Naive thymus-derived CD8-positive, alpha-beta T cell (primary cell): ENCODE measurements around the gene PLXNB2. TPM values are rescaled to one million over a fixed set of nuclear protein-coding genes. Genes with fewer than 3 reads are reported as not detected.

Source experiments
- ATAC-seq, 2 donors: fragments of 150-1000 bp; cut with Tn5 transposase in 1 of 2; sonication (Bioruptor Pico), chemical (Tn5 transposase) in 1 of 2; 1 replicate in 1 of 2; 2 replicates in 1 of 2; pipeline ENCODE4 v1.10.0; 2021; ENCODE audit warnings: mild to moderate bottlenecking in 2 of 2, moderate library complexity in 2 of 2
- POLR2A ChIA-PET: fragments of 350-600 bp; sonication (Branson Sonifier 250); formaldehyde crosslinking; loops from one replicate; lab custom pipeline; 2021; ENCODE audit warnings: antibody characterized with exemption; lab: Charles Lee
- DNase-seq, 10 donors: peaks; one replicate each; pipeline versions ENCODE4 v3.0.0 to v3.0.0-alpha.2; 2020 to 2022
- H3K27ac Mint-ChIP-seq, 10 donors: one replicate each; pipeline ENCODE4 v1.8.0; 2020 to 2022; ENCODE audit warnings: mild to moderate bottlenecking in 10 of 10, mixed read lengths in 10 of 10, moderate library complexity in 4 of 10, inconsistent platforms in 1 of 10
- H3K27me3 Mint-ChIP-seq, 5 donors: one replicate each; pipeline ENCODE4 v1.8.0; 2021 to 2022; ENCODE audit warnings: mixed read lengths in 5 of 5
- H3K36me3 Mint-ChIP-seq, 3 donors: one replicate each; pipeline ENCODE4 v1.8.0; 2020 to 2022; ENCODE audit warnings: mixed read lengths in 3 of 3, mild to moderate bottlenecking in 2 of 3, inconsistent platforms in 1 of 3
- H3K4me1 Mint-ChIP-seq, 4 donors: one replicate each; pipeline ENCODE4 v1.8.0; 2021 to 2022; ENCODE audit warnings: mixed read lengths in 4 of 4
- H3K4me3 Mint-ChIP-seq, 10 donors: one replicate each; pipeline ENCODE4 v1.8.0; 2020 to 2022; ENCODE audit warnings: mild to moderate bottlenecking in 10 of 10, mixed read lengths in 10 of 10, moderate library complexity in 6 of 10, inconsistent platforms in 1 of 10
- H3K9me3 Mint-ChIP-seq, 9 donors: one replicate each; pipeline ENCODE4 v1.8.0; 2020 to 2022; ENCODE audit warnings: mixed read lengths in 9 of 9, mild to moderate bottlenecking in 3 of 9, inconsistent platforms in 1 of 9, moderate library complexity in 1 of 9
- polyA plus RNA-seq, 3 donors: library from polyadenylated mRNA; unstranded; fragments of 300-500 nt; fragmentation: Illumina TruSeq; gene quantifications; one replicate each; pipeline ENCODE4 v1.2.3, GENCODE V29; 2021
- total RNA-seq, 8 experiments: library from RNA in 2 of 8; stranded (reverse) in 2 of 8; gene quantifications; one replicate each; pipeline ENCODE4 v1.2.3 and lab custom pipeline; 2021 to 2026

PLXNB2 gene
- total and polyA plus RNA-seq, 5 experiments from 2014 or later = 0.72 to 16.7 (median 4.1) TPM

- Mint-ChIP-seq H3K9me3 (no peaks in the 10 kb centered on the region), H3K4me1 (peaks cover 11 to 21% (median 17%) of the 10 kb centered on the region in 4 donors), H3K4me3 (no peak overlapping the region), H3K27me3 (peaks cover 0 to 17% (median 0%) of the 10 kb centered on the region in 5 donors), H3K36me3 (peaks cover 0 to 8% (median 0%) of the 10 kb centered on the region in 3 donors), H3K27ac (no peak overlapping the region)
- no peak for DNase-seq
- no peak for ATAC-seq
- POLR2A ChIA-PET = no interaction called here
Observed at GRCh38 chr22:50289151-50289941, 18.1 kb downstream of the PLXNB2 start.

- DNase-seq (no peak), ATAC-seq (no peak)
- H3K9me3 Mint-ChIP-seq = no peaks in the 10 kb centered on the region
- H3K27me3 Mint-ChIP-seq = peaks cover 0 to 14% (median 0%) of the 10 kb centered on the region in 5 donors
- POLR2A ChIA-PET = no interaction called here
- H3K36me3 Mint-ChIP-seq = peaks cover 0 to 11% (median 0%) of the 10 kb centered on the region in 3 donors
- H3K27ac Mint-ChIP-seq = no peak overlapping the region
- H3K4me3 Mint-ChIP-seq = no peak overlapping the region
- H3K4me1 Mint-ChIP-seq = peaks cover 7 to 13% (median 13%) of the 10 kb centered on the region in 4 donors
Observed at GRCh38 chr22:50287731-50288130, 19.7 kb downstream of the PLXNB2 start.

GRCh38 chr22:50286701-50287318, 20.6 kb downstream of the PLXNB2 start:
- peaks cover 2 to 4% (median 4%) of the 10 kb centered on the region in 4 donors for H3K4me1 Mint-ChIP-seq
- H3K27ac Mint-ChIP-seq = no peak overlapping the region
- no peak for ATAC-seq
- H3K4me3 Mint-ChIP-seq = no peak overlapping the region
- H3K9me3 Mint-ChIP-seq = no peaks in the 10 kb centered on the region
- H3K36me3 Mint-ChIP-seq = peaks cover 0 to 9% (median 0%) of the 10 kb centered on the region in 3 donors
- DNase-seq = no peak
- peaks cover 0 to 8% (median 0%) of the 10 kb centered on the region in 5 donors for H3K27me3 Mint-ChIP-seq
- POLR2A ChIA-PET = no interaction called here

GRCh38 chr22:50286275-50286674, 21.2 kb downstream of the PLXNB2 start:
- no peaks in the 10 kb centered on the region for H3K4me1 Mint-ChIP-seq
- no peak overlapping the region for H3K27ac Mint-ChIP-seq
- no peak for ATAC-seq
- peaks cover 0 to 3% (median 0%) of the 10 kb centered on the region in 5 donors for H3K27me3 Mint-ChIP-seq
- H3K4me3 Mint-ChIP-seq = no peak overlapping the region
- no peak for DNase-seq
- POLR2A ChIA-PET = no interaction called here
- no peaks in the 10 kb centered on the region for H3K9me3 Mint-ChIP-seq
- peaks cover 0 to 9% (median 0%) of the 10 kb centered on the region in 3 donors for H3K36me3 Mint-ChIP-seq

GRCh38 chr22:50285568-50286229, 21.7 kb downstream of the PLXNB2 start:
- H3K4me1 Mint-ChIP-seq = no peaks in the 10 kb centered on the region
- H3K27me3 Mint-ChIP-seq = peaks cover 0 to 2% (median 0%) of the 10 kb centered on the region in 5 donors
- H3K4me3 Mint-ChIP-seq = no peak overlapping the region
- no peak overlapping the region for H3K27ac Mint-ChIP-seq
- DNase-seq (no peak), ATAC-seq (no peak)
- peaks cover 0 to 14% (median 0%) of the 10 kb centered on the region in 3 donors for H3K36me3 Mint-ChIP-seq
- no peaks in the 10 kb centered on the region for H3K9me3 Mint-ChIP-seq
- POLR2A ChIA-PET = no interaction called here

GRCh38 chr22:50284479-50284878, 23.0 kb downstream of the PLXNB2 start:
- H3K4me3 Mint-ChIP-seq = no peak overlapping the region
- H3K27me3 Mint-ChIP-seq = no peaks in the 10 kb centered on the region
- H3K9me3 Mint-ChIP-seq = no peaks in the 10 kb centered on the region
- DNase-seq = no peak
- H3K4me1 Mint-ChIP-seq = no peaks in the 10 kb centered on the region
- POLR2A ChIA-PET = interaction anchor here (0.6 kb wide), 1 partner anchor 10 kb away, joined by 5 read pairs; no protein-coding TSS in a partner anchor
- peak overlapping the region in 1 of 10 donors; percentile 31 for H3K27ac Mint-ChIP-seq
- peaks cover 0 to 15% (median 0%) of the 10 kb centered on the region in 3 donors for H3K36me3 Mint-ChIP-seq
- ATAC-seq = no peak

- ATAC-seq = no peak
- POLR2A ChIA-PET = interaction anchor here (0.6 kb wide), 1 partner anchor 11 kb away, joined by 5 read pairs; no protein-coding TSS in a partner anchor
- DNase-seq = no peak
Observed at GRCh38 chr22:50283821-50284220, 23.6 kb downstream of the PLXNB2 start.

GRCh38 chr22:50282361-50283155, 24.9 kb downstream of the PLXNB2 start:
- H3K4me3 Mint-ChIP-seq = no peak overlapping the region
- POLR2A ChIA-PET = no interaction called here
- no peaks in the 10 kb centered on the region for H3K9me3 Mint-ChIP-seq
- DNase-seq (no peak), ATAC-seq (no peak)
- H3K27me3 Mint-ChIP-seq = no peaks in the 10 kb centered on the region
- no peak overlapping the region for H3K27ac Mint-ChIP-seq
- peaks cover 0 to 10% (median 0%) of the 10 kb centered on the region in 3 donors for H3K36me3 Mint-ChIP-seq
- no peaks in the 10 kb centered on the region for H3K4me1 Mint-ChIP-seq

More at GRCh38 chr22:50283821-50284220, 23.6 kb downstream of the PLXNB2 start:
- H3K9me3 Mint-ChIP-seq = no peaks in the 10 kb centered on the region
- no peaks in the 10 kb centered on the region for H3K4me1 Mint-ChIP-seq
- H3K36me3 Mint-ChIP-seq = peaks cover 0 to 15% (median 0%) of the 10 kb centered on the region in 3 donors
- no peaks in the 10 kb centered on the region for H3K27me3 Mint-ChIP-seq
- no peak overlapping the region for H3K27ac Mint-ChIP-seq
- no peak overlapping the region for H3K4me3 Mint-ChIP-seq

GRCh38 chr22:50281957-50282356, 25.5 kb downstream of the PLXNB2 start:
- Mint-ChIP-seq H3K4me3 (no peak overlapping the region), H3K9me3 (no peaks in the 10 kb centered on the region), H3K27ac (no peak overlapping the region), H3K4me1 (no peaks in the 10 kb centered on the region), H3K36me3 (peaks cover 0 to 10% (median 0%) of the 10 kb centered on the region in 3 donors), H3K27me3 (no peaks in the 10 kb centered on the region)
- POLR2A ChIA-PET = no interaction called here
- ATAC-seq (no peak), DNase-seq (no peak)

- H3K27me3 Mint-ChIP-seq = no peaks in the 10 kb centered on the region
- POLR2A ChIA-PET = no interaction called here
- DNase-seq (no peak), ATAC-seq (no peak)
- no peak overlapping the region for H3K27ac Mint-ChIP-seq
- H3K36me3 Mint-ChIP-seq = peaks cover 0 to 10% (median 0%) of the 10 kb centered on the region in 3 donors
- H3K4me1 Mint-ChIP-seq = peaks cover 0 to 3% (median 0%) of the 10 kb centered on the region in 4 donors
- no peak overlapping the region for H3K4me3 Mint-ChIP-seq
- H3K9me3 Mint-ChIP-seq = no peaks in the 10 kb centered on the region
Observed at GRCh38 chr22:50281384-50281760, 26.1 kb downstream of the PLXNB2 start.

GRCh38 chr22:50280708-50281383, 26.6 kb downstream of the PLXNB2 start:
- DNase-seq (no peak), ATAC-seq (no peak)
- Mint-ChIP-seq H3K27me3 (no peaks in the 10 kb centered on the region), H3K4me1 (peaks cover 0 to 5% (median 0%) of the 10 kb centered on the region in 4 donors), H3K9me3 (no peaks in the 10 kb centered on the region), H3K27ac (no peak overlapping the region), H3K36me3 (peaks cover 0 to 10% (median 0%) of the 10 kb centered on the region in 3 donors), H3K4me3 (no peak overlapping the region)
- POLR2A ChIA-PET = no interaction called here
